Liver (tissue), 9 donors: ENCODE results near the gene LSM12. TPM values are rescaled to one million over a fixed set of nuclear protein-coding genes. Genes with fewer than 3 reads are reported as not detected.

Experiments used
- DNase-seq: peaks from one replicate; pipeline ENCODE4 v3.0.0-alpha.2; 2017; ENCODE audit warnings: low spot score
- H3K27ac ChIP-seq, 2 donors: one replicate each; pipeline ENCODE4 v1.7.0; 2013; ENCODE audit warnings: inconsistent platforms in 2 of 2, low read length in 2 of 2, control low read depth in 1 of 2, low read depth in 1 of 2, mild to moderate bottlenecking in 1 of 2
- H3K27me3 ChIP-seq, 4 donors: one replicate each; pipeline versions ENCODE4 v1.6.1 to v1.7.0; 2013; ENCODE audit warnings: low read length in 3 of 4, inconsistent platforms in 1 of 4, mild to moderate bottlenecking in 1 of 4, moderate library complexity in 1 of 4; ENCODE audit not compliant: control insufficient read depth in 4 of 4, insufficient read depth in 4 of 4
- H3K36me3 ChIP-seq, 4 donors: one replicate each; pipeline versions ENCODE4 v1.6.1 to v1.7.0; 2013; ENCODE audit warnings: low read length in 3 of 4, mild to moderate bottlenecking in 3 of 4, low read depth in 1 of 4, moderate library complexity in 1 of 4; ENCODE audit not compliant: control insufficient read depth in 4 of 4, insufficient read depth in 3 of 4
- H3K4me1 ChIP-seq, 4 donors: one replicate each; pipeline versions ENCODE4 v1.6.1 to v1.7.0; 2013; ENCODE audit warnings: low read length in 3 of 4, mild to moderate bottlenecking in 3 of 4, moderate library complexity in 1 of 4; ENCODE audit not compliant: control insufficient read depth in 4 of 4, insufficient read depth in 4 of 4
- H3K4me3 ChIP-seq, 3 donors: one replicate each; pipeline versions ENCODE4 v1.6.1 to v1.7.0; 2013; ENCODE audit warnings: low read length in 3 of 3, control low read depth in 1 of 3, low read depth in 1 of 3, mild to moderate bottlenecking in 1 of 3
- H3K9ac ChIP-seq, 2 donors: one replicate each; pipeline ENCODE4 v1.7.0; 2013; ENCODE audit warnings: low read length in 2 of 2, mild to moderate bottlenecking in 2 of 2, moderate library complexity in 2 of 2, control low read depth in 1 of 2, low read depth in 1 of 2
- H3K9me3 ChIP-seq, 4 donors: one replicate each; pipeline versions ENCODE4 v1.6.1 to v1.7.0; 2013; ENCODE audit warnings: low read length in 3 of 4; ENCODE audit not compliant: control insufficient read depth in 4 of 4
- ATF3 ChIP-seq: IDR thresholded peaks from 2 replicates; pipeline ENCODE4 v1.6.1; 2016; ENCODE audit warnings: antibody characterized with exemption
- CTCF ChIP-seq: fragments of 150-350 bp; IDR thresholded peaks from 2 replicates; pipeline ENCODE4 v1.5.1; 2017; ENCODE audit warnings: improper control_type of control experiment, low read depth, low read length; ENCODE audit not compliant: missing input control
- EGR1 ChIP-seq, 2 donors: IDR thresholded peaks; 2 replicates each; pipeline ENCODE4 v1.6.1; 2016 to 2018; ENCODE audit warnings: antibody characterized with exemption in 2 of 2, low read depth in 2 of 2
- FOXA1 ChIP-seq: IDR thresholded peaks from 2 replicates; pipeline ENCODE4 v1.6.1; 2016; ENCODE audit warnings: antibody characterized with exemption
- FOXA2 ChIP-seq: IDR thresholded peaks from 2 replicates; pipeline ENCODE4 v1.6.1; 2016; ENCODE audit warnings: antibody characterized with exemption
- GABPA ChIP-seq, 2 donors: IDR thresholded peaks in 1 of 2; conservative IDR thresholded peaks in 1 of 2; 2 replicates each; pipeline ENCODE4 v1.6.1; 2016; ENCODE audit warnings: antibody characterized with exemption in 2 of 2, mild to moderate bottlenecking in 1 of 2, moderate library complexity in 1 of 2
- HNF4A ChIP-seq, 2 donors: conservative IDR thresholded peaks; 2 replicates each; pipeline ENCODE4 v1.6.1; 2016; ENCODE audit warnings: antibody characterized with exemption in 2 of 2, mild to moderate bottlenecking in 2 of 2
- HNF4G ChIP-seq: IDR thresholded peaks from 2 replicates; pipeline ENCODE4 v1.6.1; 2016; ENCODE audit warnings: antibody characterized with exemption
- JUND ChIP-seq, 2 donors: IDR thresholded peaks; 2 replicates each; pipeline ENCODE4 v1.6.1; 2016; ENCODE audit warnings: antibody characterized with exemption in 2 of 2
- MAX ChIP-seq: IDR thresholded peaks from 2 replicates; pipeline ENCODE4 v1.6.1; 2016; ENCODE audit warnings: antibody characterized with exemption
- NR2F2 ChIP-seq: IDR thresholded peaks from 2 replicates; pipeline ENCODE4 v1.6.1; 2016; ENCODE audit warnings: antibody characterized with exemption
- RAD21 ChIP-seq, 2 donors: IDR thresholded peaks; 2 replicates each; pipeline ENCODE4 v1.6.1; 2016; ENCODE audit warnings: antibody characterized with exemption in 2 of 2, mild to moderate bottlenecking in 2 of 2
- REST ChIP-seq: IDR thresholded peaks from 2 replicates; pipeline ENCODE4 v1.6.1; 2016; ENCODE audit warnings: antibody characterized with exemption, mild to moderate bottlenecking
- RXRA ChIP-seq, 2 donors: IDR thresholded peaks; 2 replicates each; pipeline ENCODE4 v1.6.1; 2017 to 2018; ENCODE audit warnings: antibody characterized with exemption in 2 of 2, mild to moderate bottlenecking in 1 of 2
- SP1 ChIP-seq: IDR thresholded peaks from 2 replicates; pipeline ENCODE4 v1.6.1; 2018; ENCODE audit warnings: antibody characterized with exemption, mild to moderate bottlenecking
- TAF1 ChIP-seq: conservative IDR thresholded peaks from 2 replicates; pipeline ENCODE4 v1.6.1; 2016; ENCODE audit warnings: antibody characterized with exemption, mild to moderate bottlenecking
- YY1 ChIP-seq: IDR thresholded peaks from 2 replicates; pipeline ENCODE4 v1.6.1; 2016; ENCODE audit warnings: antibody characterized with exemption, mild to moderate bottlenecking
- ZBTB33 ChIP-seq: IDR thresholded peaks from 2 replicates; pipeline ENCODE4 v1.6.1; 2016; ENCODE audit warnings: antibody characterized with exemption
- WGBS: extraction: QIAGEN DNeasy Blood & Tissue Kit; methylation state at CpG from one replicate; pipeline ENCODE4 v1.1.7; 2013; 5-methylcytosine and 5-hydroxymethylcytosine counted together
- polyA plus RNA-seq, 2 donors: library from polyadenylated mRNA; stranded (reverse) in 1 of 2; unstranded in 1 of 2; fragments of 200-250 nt in 1 of 2; fragments of >200 nt in 1 of 2; fragmentation: Nextera tagmentation in 1 of 2; extraction: Ambion mirVana in 1 of 2; gene quantifications; one replicate each; pipeline versions ENCODE4 v1.2.1 to v1.2.3, GENCODE V29; 2013 to 2015
- total RNA-seq, 2 donors: library from RNA; depleted of rRNA; stranded (reverse); fragments of >200 nt; gene quantifications; one replicate each; pipeline ENCODE4 v1.2.3, GENCODE V29; 2014
- donor health status: healthy.
- donor health status: healthy.
- donor health status: healthy.
- donor health status: healthy.
- donor health status: healthy.

LSM12 gene
- total and polyA plus RNA-seq, 4 donors = 12.1 to 31.9 (median 15.1) TPM

- 85% methylated on average over 10 of the region's 10 CpGs for WGBS
- Histone ChIP-seq H3K9me3 (no peaks in the 10 kb centered on the region), H3K27ac (no peak overlapping the region), H3K9ac (no peak overlapping the region), H3K4me3 (no peak overlapping the region), H3K36me3 (peaks cover 5 to 17% (median 9%) of the 10 kb centered on the region in 4 donors), H3K4me1 (peaks cover 0 to 25% (median 17%) of the 10 kb centered on the region in 4 donors), H3K27me3 (no peaks in the 10 kb centered on the region)
- no peak for TF ChIP-seq HNF4A (conservative IDR thresholded peaks at IDR 0.05)
- TF ChIP-seq GABPA (IDR thresholded peaks at IDR 0.05 in 1 of 2, conservative IDR thresholded peaks at IDR 0.05 in 1 of 2) = no peak
- no peak for TF ChIP-seq SP1
- no peak for TF ChIP-seq MAX
- TF ChIP-seq ATF3 = no peak
- no peak for TF ChIP-seq REST
- no peak for TF ChIP-seq TAF1
- TF ChIP-seq JUND (IDR thresholded peaks at IDR 0.05) = no peak
- no peak for TF ChIP-seq FOXA2
- no peak for TF ChIP-seq EGR1 (IDR thresholded peaks at IDR 0.05; ENCODE audit: low read depth in 2 of 2)
- TF ChIP-seq HNF4G = no peak
- no peak for TF ChIP-seq RXRA (IDR thresholded peaks at IDR 0.05)
- TF ChIP-seq NR2F2 = no peak
- no peak for TF ChIP-seq CTCF
- TF ChIP-seq RAD21 (IDR thresholded peaks at IDR 0.05) = no peak
- no peak for TF ChIP-seq FOXA1
- no peak for TF ChIP-seq ZBTB33
- no peak for TF ChIP-seq YY1
- DNase-seq = no peak
These were observed 2.5 kb downstream of the LSM12 start for GRCh38 chr17:44063704-44064639.
